AG04449 (cell line): ENCODE data around the gene GAK.
A peak's percentile ranks its signal among the peaks of the same experiment; 100 is the strongest.
"Not testable (repeated sequence)": the region's sequence is repeated elsewhere in the genome, so short reads cannot be mapped to it uniquely, and the experiment has no call there.

ENCODE experiments used
- CTCF ChIA-PET: fragments of 350-600 bp; formaldehyde crosslinking; extraction: SDS; loops from one replicate; lab custom pipeline; 2021; ENCODE audit warnings: antibody characterized with exemption; lab: Yijun Ruan, JAX
- POLR2A ChIA-PET: fragments of 400-600, 350-600 bp; formaldehyde crosslinking; extraction: SDS; loops from one replicate; lab custom pipeline; 2020; ENCODE audit warnings: antibody characterized with exemption, inconsistent platforms; lab: Yijun Ruan, JAX
- DNase-seq: peaks from one replicate; pipeline ENCODE4 v3.0.0-alpha.2; 2010; ENCODE audit warnings: low read depth, low spot score
- H3K4me3 ChIP-seq: 2 replicates; pipeline ENCODE4 v1.5.1; 2011; ENCODE audit warnings: low read depth, mild to moderate bottlenecking, control low read depth, low read length
- TF ChIP-seq, protein P1 (sequence below): IDR thresholded peaks from one replicate; pipeline ENCODE4 v1.5.1; 2011; ENCODE audit warnings: mild to moderate bottlenecking, moderate library complexity, low read length, control low read depth, inconsistent platforms; ENCODE audit not compliant: insufficient read depth; ENCODE audit errors: missing control alignments

GAK gene

DNA sequence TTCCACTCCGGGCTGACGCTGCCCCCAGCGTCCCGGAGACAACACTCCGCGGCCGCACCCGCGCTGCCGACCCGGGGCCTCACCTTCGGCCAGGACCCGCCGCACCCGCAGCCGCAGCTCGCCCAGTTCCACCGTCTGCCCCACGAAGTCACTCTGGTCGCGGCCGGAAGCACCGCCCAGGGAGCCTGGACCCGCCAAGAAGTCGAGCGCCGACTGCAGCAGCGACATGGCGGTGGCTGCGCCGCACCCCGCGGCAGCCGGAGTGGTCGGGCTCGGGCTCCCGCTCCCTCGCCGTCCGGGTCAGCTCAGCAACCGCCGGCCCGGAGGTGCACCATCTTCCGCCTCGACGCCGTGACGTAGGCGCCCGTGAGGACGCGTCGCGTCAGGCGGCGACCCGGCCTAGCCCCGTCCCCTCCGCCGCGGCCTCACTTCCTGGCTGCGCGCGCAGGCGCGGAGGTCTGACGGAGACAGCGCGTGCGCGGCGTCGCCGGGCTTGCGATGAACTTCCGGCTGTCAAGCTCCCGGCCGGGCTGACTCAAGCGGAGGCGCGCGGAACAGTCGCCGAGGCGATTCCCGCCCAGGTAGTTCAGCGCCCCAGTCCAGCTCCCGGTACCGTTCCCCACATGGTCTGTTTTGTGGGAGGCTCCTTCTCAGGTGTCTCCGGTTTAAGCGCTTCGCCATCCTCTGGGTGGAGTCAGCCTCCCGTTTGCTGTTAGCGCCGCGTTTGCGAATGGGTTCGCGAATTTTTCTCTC, at the start of gene GAK, which contains the start of gene TMEM175:
GAK (minus strand) TSS at position 357 of the 753 bp plus-strand sequence; CDS start at position 228, 129 bp downstream.
TMEM175 (plus strand) TSS at position 501 of the 753 bp plus-strand sequence. CDS start 15,280 bp downstream, outside the sequence.
- TF ChIP-seq, protein P1, sequence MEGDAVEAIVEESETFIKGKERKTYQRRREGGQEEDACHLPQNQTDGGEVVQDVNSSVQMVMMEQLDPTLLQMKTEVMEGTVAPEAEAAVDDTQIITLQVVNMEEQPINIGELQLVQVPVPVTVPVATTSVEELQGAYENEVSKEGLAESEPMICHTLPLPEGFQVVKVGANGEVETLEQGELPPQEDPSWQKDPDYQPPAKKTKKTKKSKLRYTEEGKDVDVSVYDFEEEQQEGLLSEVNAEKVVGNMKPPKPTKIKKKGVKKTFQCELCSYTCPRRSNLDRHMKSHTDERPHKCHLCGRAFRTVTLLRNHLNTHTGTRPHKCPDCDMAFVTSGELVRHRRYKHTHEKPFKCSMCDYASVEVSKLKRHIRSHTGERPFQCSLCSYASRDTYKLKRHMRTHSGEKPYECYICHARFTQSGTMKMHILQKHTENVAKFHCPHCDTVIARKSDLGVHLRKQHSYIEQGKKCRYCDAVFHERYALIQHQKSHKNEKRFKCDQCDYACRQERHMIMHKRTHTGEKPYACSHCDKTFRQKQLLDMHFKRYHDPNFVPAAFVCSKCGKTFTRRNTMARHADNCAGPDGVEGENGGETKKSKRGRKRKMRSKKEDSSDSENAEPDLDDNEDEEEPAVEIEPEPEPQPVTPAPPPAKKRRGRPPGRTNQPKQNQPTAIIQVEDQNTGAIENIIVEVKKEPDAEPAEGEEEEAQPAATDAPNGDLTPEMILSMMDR: no peak
- CTCF ChIA-PET: interaction anchor here (0.8 to 3.2 kb wide), 5 partner anchors 8 to 190 kb away, joined by 3 to 11 read pairs (median 3); partner anchors contain the start of gene IDUA
- peak within 1 kb of the TSS; percentile 98 for H3K4me3 ChIP-seq
- DNase-seq: peak; percentile 51
- POLR2A ChIA-PET: interaction anchor here (0.7 to 0.9 kb wide), 5 partner anchors 26 to 150 kb away, joined by 3 to 4 read pairs (median 3); no protein-coding TSS in a partner anchor

DNA sequence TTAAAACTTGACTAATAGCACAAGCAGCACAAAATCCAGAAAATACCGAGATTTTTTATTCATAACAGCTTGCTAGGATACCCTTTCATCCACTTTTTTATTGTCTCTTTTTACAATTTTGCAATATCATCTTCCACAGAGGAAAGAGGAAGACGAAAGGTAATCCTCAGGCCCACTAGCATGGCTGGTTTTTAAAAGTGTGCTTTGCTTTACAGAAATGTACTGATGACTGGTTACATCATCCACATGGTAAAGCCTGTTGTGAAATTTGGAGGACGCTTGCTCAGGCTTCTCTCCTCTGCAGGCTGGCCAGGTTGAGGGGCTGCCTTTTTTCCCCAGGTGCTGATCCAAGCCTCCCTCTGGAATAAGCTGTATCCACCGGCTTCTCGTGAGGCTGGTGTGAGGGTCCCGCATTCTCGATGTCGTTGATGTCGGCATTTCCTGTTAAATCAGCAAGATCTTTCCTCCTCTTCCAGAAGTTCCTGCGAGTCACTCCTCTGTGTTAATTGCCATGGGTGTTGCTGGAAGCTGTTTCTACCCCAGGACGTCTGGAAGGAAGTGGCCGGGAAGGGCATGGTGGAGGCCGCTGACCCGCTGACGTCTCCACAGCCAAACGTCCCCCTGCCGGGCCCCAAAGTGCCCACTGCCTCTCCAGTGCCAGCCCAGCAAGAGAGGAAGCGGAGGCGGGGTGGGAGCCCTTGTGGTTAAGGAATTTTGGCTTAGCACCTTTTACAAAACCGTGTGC, 47.0 kb upstream of the GAK start:
- DNase-seq: no peak
- ChIA-PET CTCF (interaction anchor here (0.7 to 2.0 kb wide), 2 partner anchors 8 to 26 kb away, joined by 3 to 8 read pairs; partner anchors contain the start of gene IDUA), POLR2A (no interaction called here)
- no peak overlapping the region for H3K4me3 ChIP-seq
- TF ChIP-seq, protein P1: no peak

DNA sequence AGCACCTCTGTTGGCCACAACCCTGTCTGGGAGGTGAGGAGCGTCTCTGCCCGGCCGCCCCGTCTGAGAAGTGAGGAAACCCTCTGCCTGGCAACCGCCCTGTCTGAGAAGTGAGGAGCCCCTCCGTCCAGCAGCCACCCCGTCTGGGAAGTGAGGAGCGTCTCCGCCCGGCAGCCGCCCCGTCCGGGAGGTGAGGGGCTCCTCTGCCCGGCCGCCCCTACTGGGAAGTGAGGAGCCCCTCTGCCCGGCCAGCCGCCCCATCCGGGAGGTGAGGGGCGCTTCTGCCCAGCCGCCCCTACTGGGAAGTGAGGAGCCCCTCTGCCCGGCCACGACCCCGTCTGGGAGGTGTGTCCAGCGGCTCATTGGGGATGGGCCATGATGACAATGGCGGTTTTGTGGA, 43.9 kb upstream of the GAK start:
- H3K4me3 ChIP-seq, POLR2A ChIA-PET, CTCF ChIA-PET: not testable (repeated sequence)

DNA sequence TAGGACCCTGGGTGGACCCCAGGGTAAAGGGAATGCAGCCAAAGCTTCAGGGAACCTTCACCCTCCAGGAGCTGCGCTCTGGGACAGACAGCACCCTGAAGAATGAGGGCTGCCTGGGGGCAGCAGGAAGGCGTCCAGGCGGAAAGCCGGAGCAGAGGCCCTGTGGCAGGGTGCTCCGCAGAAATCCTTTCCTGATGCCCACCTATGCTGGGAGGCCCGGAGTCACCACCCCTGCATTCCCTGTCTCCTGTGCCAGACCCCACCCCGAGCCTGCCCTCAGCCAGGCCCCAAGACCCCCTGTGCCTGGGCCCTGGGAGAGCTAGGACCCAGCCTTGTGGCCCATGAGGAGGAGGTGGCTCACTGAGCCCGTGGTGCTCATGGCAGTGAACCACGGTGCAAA, 42.6 kb upstream of the GAK start:
- ChIA-PET CTCF (no interaction called here), POLR2A (interaction anchor here (0.7 kb wide), 1 partner anchor 17 kb away, joined by 3 read pairs; no protein-coding TSS in a partner anchor)
- no peak overlapping the region for H3K4me3 ChIP-seq
- TF ChIP-seq, protein P1: no peak
- no peak for DNase-seq

More for the DNA sequence above, 43.9 kb upstream of the GAK start:
- not testable (repeated sequence) for DNase-seq

DNA sequence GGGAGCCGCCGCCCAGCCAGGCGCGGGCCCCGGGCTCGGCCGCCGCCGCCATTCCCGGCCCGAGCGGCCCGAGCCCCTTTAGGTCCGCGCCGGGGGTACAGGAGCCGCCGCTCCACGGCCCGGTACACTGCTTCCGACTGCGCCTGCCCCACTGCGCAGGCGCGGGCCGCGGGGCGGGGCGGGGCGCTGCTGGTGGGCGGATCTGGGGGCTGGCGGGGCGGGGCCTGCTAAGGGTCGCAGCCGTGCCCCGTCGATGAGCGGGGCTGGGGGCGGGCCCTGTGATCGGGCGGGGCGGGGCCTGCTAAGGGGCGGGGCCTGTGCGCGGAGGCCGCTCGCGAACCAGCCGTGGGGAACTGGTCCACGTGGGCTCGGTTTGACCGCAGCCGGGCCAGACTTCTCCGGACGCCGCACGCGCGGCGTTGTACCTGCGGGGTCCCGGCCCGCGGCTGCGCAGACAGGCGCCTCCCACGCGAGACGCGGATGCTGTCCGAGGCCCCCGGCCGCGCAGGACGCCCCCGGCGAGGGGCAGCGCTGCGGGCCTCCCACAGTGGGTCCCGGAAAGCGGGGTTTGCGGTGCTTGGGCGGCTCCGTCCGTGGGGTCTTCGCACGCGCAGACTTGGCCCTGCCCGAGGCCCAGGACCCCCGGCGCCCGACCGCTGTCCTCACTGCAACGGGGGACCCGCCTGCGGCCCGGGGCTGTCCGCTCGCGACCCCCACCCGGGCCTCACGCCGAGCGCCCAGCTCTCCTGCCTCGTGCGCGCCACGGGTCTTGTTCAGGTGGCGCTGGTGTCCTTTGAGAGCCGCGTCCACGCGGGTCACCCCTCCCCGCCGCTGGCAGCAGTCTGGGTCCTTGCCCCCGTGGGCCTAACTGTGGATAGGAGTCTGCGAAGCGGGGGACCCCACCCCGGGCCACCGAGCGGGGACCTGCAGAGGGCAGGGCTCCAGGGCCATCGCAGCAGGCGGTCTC, 41.6 kb upstream of the GAK start, which contains the start of gene DGKQ:
DGKQ (minus strand) TSS at position 139 of the 967 bp plus-strand sequence; CDS start at position 52, 87 bp downstream.
- TF ChIP-seq, protein P1: no peak
- ChIA-PET CTCF (interaction anchor here (0.9 to 1.3 kb wide), 2 partner anchors 14 to 104 kb away, joined by 3 read pairs; no protein-coding TSS in a partner anchor), POLR2A (no interaction called here)
- peak within 1 kb of the TSS; percentile 75 for H3K4me3 ChIP-seq
- no peak for DNase-seq
